Measurements from ENCODE around the gene ZFPM1.

ZFPM1 gene

GRCh38 chr16:88536971-88537751 is 84.1 kb downstream of the ZFPM1 start:
- H2BK120ac ChIP-seq (ENCODE audit: insufficient read depth, low read length, poor library complexity), result no peak overlapping the region
- no peak overlapping the region for H4K91ac ChIP-seq (ENCODE audit: low read depth, low read length)
- no peak overlapping the region for H2BK12ac ChIP-seq (ENCODE audit: low read length)
- no peak overlapping the region for H2AFZ ChIP-seq (ENCODE audit: insufficient read depth, low read length, poor library complexity)
- DNase-seq, result no peak
- H3K9me3 ChIP-seq (ENCODE audit: insufficient read depth, low read depth, low read length), result peaks cover 8% of the 10 kb centered on the region
- H3K23ac ChIP-seq (ENCODE audit: low read length), result no peak overlapping the region
- H2BK5ac ChIP-seq (ENCODE audit: low read depth, low read length, poor library complexity), result no peak overlapping the region
- H3K27me3 ChIP-seq (ENCODE audit: insufficient read depth, low read length), result no peaks in the 10 kb centered on the region
- no peak overlapping the region for H3K14ac ChIP-seq (ENCODE audit: low read length)
- WGBS (ENCODE audit: extremely low coverage, insufficient coverage, insufficient read length), result no CpG with 5 or more reads among the region's 31 CpGs
- no peak overlapping the region for H4K8ac ChIP-seq (ENCODE audit: low read depth, low read length)
- H3K9ac ChIP-seq (ENCODE audit: low read length), result no peak overlapping the region
- no peak overlapping the region for H3K4me3 ChIP-seq (ENCODE audit: low read depth, low read length)
- H3K4me1 ChIP-seq (ENCODE audit: control insufficient read depth in 1 of 2, insufficient read depth in 2 of 2, low read length in 2 of 2), result peaks cover 6 to 11% of the 10 kb centered on the region in 2 experiments
- peaks cover 2 to 3% of the 10 kb centered on the region in 2 experiments for H3K36me3 ChIP-seq (ENCODE audit: control insufficient read depth in 1 of 2, insufficient read depth in 2 of 2, low read length in 2 of 2)
- peaks cover 8% of the 10 kb centered on the region for H3K79me1 ChIP-seq (ENCODE audit: low read length)
- H3K79me2 ChIP-seq (ENCODE audit: control insufficient read depth, insufficient read depth, low read length, poor library complexity), result peaks cover 4% of the 10 kb centered on the region
- no peak overlapping the region for H3K4ac ChIP-seq (ENCODE audit: low read depth, low read length)
- H4K12ac ChIP-seq (ENCODE audit: low read depth, low read length), result no peak overlapping the region
- no peak overlapping the region for H2AK5ac ChIP-seq (ENCODE audit: low read length)
- no peak overlapping the region for H3K18ac ChIP-seq (ENCODE audit: low read length)
- no peak overlapping the region for H3K4me2 ChIP-seq (ENCODE audit: low read length)
- no peak overlapping the region for H3K27ac ChIP-seq (ENCODE audit: low read depth, low read length)

GRCh38 chr16:88537859-88538258 is 84.8 kb downstream of the ZFPM1 start:
- Histone ChIP-seq H3K4me1 (ENCODE audit: control insufficient read depth in 1 of 2, insufficient read depth in 2 of 2, low read length in 2 of 2) (peaks cover 6 to 11% of the 10 kb centered on the region in 2 experiments), H3K79me2 (ENCODE audit: control insufficient read depth, insufficient read depth, low read length, poor library complexity) (peaks cover 4% of the 10 kb centered on the region)
- no CpG with 5 or more reads among the region's 4 CpGs for WGBS (ENCODE audit: extremely low coverage, insufficient coverage, insufficient read length)

GRCh38 chr16:88538366-88539060 is 85.4 kb downstream of the ZFPM1 start:
- Histone ChIP-seq H4K8ac (ENCODE audit: low read depth, low read length) (no peak overlapping the region), H3K4me1 (ENCODE audit: control insufficient read depth in 1 of 2, insufficient read depth in 2 of 2, low read length in 2 of 2) (peaks cover 6 to 11% of the 10 kb centered on the region in 2 experiments), H3K79me1 (ENCODE audit: low read length) (peaks cover 8% of the 10 kb centered on the region), H3K9me3 (ENCODE audit: insufficient read depth, low read depth, low read length) (peaks cover 16% of the 10 kb centered on the region), H2BK5ac (ENCODE audit: low read depth, low read length, poor library complexity) (no peak overlapping the region), H3K27ac (ENCODE audit: low read depth, low read length) (no peak overlapping the region), H3K23ac (ENCODE audit: low read length) (no peak overlapping the region), H3K4me2 (ENCODE audit: low read length) (no peak overlapping the region), H3K4ac (ENCODE audit: low read depth, low read length) (no peak overlapping the region), H3K9ac (ENCODE audit: low read length) (no peak overlapping the region), H2AFZ (ENCODE audit: insufficient read depth, low read length, poor library complexity) (no peak overlapping the region), H3K79me2 (ENCODE audit: control insufficient read depth, insufficient read depth, low read length, poor library complexity) (peaks cover 4% of the 10 kb centered on the region), H3K18ac (ENCODE audit: low read length) (no peak overlapping the region), H3K4me3 (ENCODE audit: low read depth, low read length) (no peak overlapping the region), H2BK12ac (ENCODE audit: low read length) (no peak overlapping the region), H3K27me3 (ENCODE audit: insufficient read depth, low read length) (no peaks in the 10 kb centered on the region), H4K91ac (ENCODE audit: low read depth, low read length) (no peak overlapping the region), H2BK120ac (ENCODE audit: insufficient read depth, low read length, poor library complexity) (no peak overlapping the region), H3K14ac (ENCODE audit: low read length) (no peak overlapping the region), H4K12ac (ENCODE audit: low read depth, low read length) (no peak overlapping the region), H3K36me3 (ENCODE audit: control insufficient read depth in 1 of 2, insufficient read depth in 2 of 2, low read length in 2 of 2) (peaks cover 2 to 3% of the 10 kb centered on the region in 2 experiments), H2AK5ac (ENCODE audit: low read length) (no peak overlapping the region)
- DNase-seq, result no peak
- no CpG with 5 or more reads among the region's 23 CpGs for WGBS (ENCODE audit: extremely low coverage, insufficient coverage, insufficient read length)

More at GRCh38 chr16:88537859-88538258, 84.8 kb downstream of the ZFPM1 start:
- no peak overlapping the region for H2AK5ac ChIP-seq (ENCODE audit: low read length)
- H3K4me2 ChIP-seq (ENCODE audit: low read length), result no peak overlapping the region
- no peak overlapping the region for H2AFZ ChIP-seq (ENCODE audit: insufficient read depth, low read length, poor library complexity)
- no peak for DNase-seq
- no peak overlapping the region for H3K4ac ChIP-seq (ENCODE audit: low read depth, low read length)
- H3K36me3 ChIP-seq (ENCODE audit: control insufficient read depth in 1 of 2, insufficient read depth in 2 of 2, low read length in 2 of 2), result peaks cover 2 to 3% of the 10 kb centered on the region in 2 experiments
- H2BK5ac ChIP-seq (ENCODE audit: low read depth, low read length, poor library complexity), result no peak overlapping the region
- no peak overlapping the region for H4K91ac ChIP-seq (ENCODE audit: low read depth, low read length)
- no peaks in the 10 kb centered on the region for H3K27me3 ChIP-seq (ENCODE audit: insufficient read depth, low read length)
- H4K12ac ChIP-seq (ENCODE audit: low read depth, low read length), result no peak overlapping the region
- H3K18ac ChIP-seq (ENCODE audit: low read length), result no peak overlapping the region
- no peak overlapping the region for H2BK120ac ChIP-seq (ENCODE audit: insufficient read depth, low read length, poor library complexity)
- no peak overlapping the region for H4K8ac ChIP-seq (ENCODE audit: low read depth, low read length)
- no peak overlapping the region for H3K14ac ChIP-seq (ENCODE audit: low read length)
- no peak overlapping the region for H3K27ac ChIP-seq (ENCODE audit: low read depth, low read length)
- no peak overlapping the region for H2BK12ac ChIP-seq (ENCODE audit: low read length)
- peaks cover 14% of the 10 kb centered on the region for H3K9me3 ChIP-seq (ENCODE audit: insufficient read depth, low read depth, low read length)
- H3K9ac ChIP-seq (ENCODE audit: low read length), result no peak overlapping the region
- H3K4me3 ChIP-seq (ENCODE audit: low read depth, low read length), result no peak overlapping the region
- no peak overlapping the region for H3K23ac ChIP-seq (ENCODE audit: low read length)
- H3K79me1 ChIP-seq (ENCODE audit: low read length), result peaks cover 8% of the 10 kb centered on the region

- H3K27ac ChIP-seq (ENCODE audit: low read depth, low read length), result no peak overlapping the region
- no peak overlapping the region for H2AFZ ChIP-seq (ENCODE audit: insufficient read depth, low read length, poor library complexity)
- no peak overlapping the region for H3K4ac ChIP-seq (ENCODE audit: low read depth, low read length)
- peaks cover 5% of the 10 kb centered on the region for H3K79me1 ChIP-seq (ENCODE audit: low read length)
- H3K4me3 ChIP-seq (ENCODE audit: low read depth, low read length), result no peak overlapping the region
- no peak overlapping the region for H2AK5ac ChIP-seq (ENCODE audit: low read length)
- no peak overlapping the region for H3K18ac ChIP-seq (ENCODE audit: low read length)
- H3K36me3 ChIP-seq (ENCODE audit: control insufficient read depth in 1 of 2, insufficient read depth in 2 of 2, low read length in 2 of 2), result peaks cover 2 to 3% of the 10 kb centered on the region in 2 experiments
- no peak overlapping the region for H4K91ac ChIP-seq (ENCODE audit: low read depth, low read length)
- H2BK12ac ChIP-seq (ENCODE audit: low read length), result no peak overlapping the region
- H3K9me3 ChIP-seq (ENCODE audit: insufficient read depth, low read depth, low read length), result peaks cover 18% of the 10 kb centered on the region
- no CpG with 5 or more reads among the region's 12 CpGs for WGBS (ENCODE audit: extremely low coverage, insufficient coverage, insufficient read length)
- H3K4me2 ChIP-seq (ENCODE audit: low read length), result no peak overlapping the region
- H3K4me1 ChIP-seq (ENCODE audit: control insufficient read depth in 1 of 2, insufficient read depth in 2 of 2, low read length in 2 of 2), result peaks cover 6 to 9% of the 10 kb centered on the region in 2 experiments
- no peak overlapping the region for H3K14ac ChIP-seq (ENCODE audit: low read length)
- H2BK5ac ChIP-seq (ENCODE audit: low read depth, low read length, poor library complexity), result no peak overlapping the region
- no peak overlapping the region for H3K9ac ChIP-seq (ENCODE audit: low read length)
- no peak overlapping the region for H2BK120ac ChIP-seq (ENCODE audit: insufficient read depth, low read length, poor library complexity)
- no peaks in the 10 kb centered on the region for H3K27me3 ChIP-seq (ENCODE audit: insufficient read depth, low read length)
- H3K79me2 ChIP-seq (ENCODE audit: control insufficient read depth, insufficient read depth, low read length, poor library complexity), result peaks cover 1% of the 10 kb centered on the region
- no peak overlapping the region for H4K12ac ChIP-seq (ENCODE audit: low read depth, low read length)
- H3K23ac ChIP-seq (ENCODE audit: low read length), result no peak overlapping the region
- H4K8ac ChIP-seq (ENCODE audit: low read depth, low read length), result no peak overlapping the region
- DNase-seq, result no peak
Measured at GRCh38 chr16:88539261-88539651, 86.2 kb downstream of the ZFPM1 start.

Measured in trophoblast cell (in vitro differentiated cells and primary cell).